Prostate gland (tissue), 2 donors: ENCODE data around the gene SHF.

Experiments used
- CTCF ChIP-seq, 4 experiments: fragments of 200-600 bp in 2 of 4; fragments of 450-650 bp in 2 of 4; sonication (generic) in 2 of 4; IDR thresholded peaks; 1 replicate in 3 of 4; 2 replicates in 1 of 4; pipeline ENCODE4 v1.5.1; 2016 to 2019; ENCODE audit warnings: antibody characterized with exemption in 4 of 4, mild to moderate bottlenecking in 2 of 4, moderate library complexity in 2 of 4
- POLR2A ChIP-seq: fragments of 450-650 bp; IDR thresholded peaks from one replicate; pipeline ENCODE4 v1.6.1; 2016; ENCODE audit warnings: antibody characterized with exemption, mild to moderate bottlenecking
- POLR2AphosphoS5 ChIP-seq: sonication (generic); formaldehyde crosslinking; IDR thresholded peaks from one replicate; pipeline ENCODE4 v1.6.1; 2017; ENCODE audit warnings: antibody characterized with exemption

- TF ChIP-seq CTCF (IDR thresholded peaks at IDR 0.05) (no peak), POLR2A (no peak), POLR2AphosphoS5 (no peak)
Observed at GRCh38 chr15:45146405-45146804, 41.4 kb downstream of the SHF start.
